ENCODE measurements around the gene ACOX3. TPM values are rescaled to one million over a fixed set of nuclear protein-coding genes. Genes with fewer than 3 reads are reported as not detected.

Gene ACOX3
- total RNA-seq, 2 experiments from 2014 or later: 16.8 to 17.7 TPM

GRCh38 chr4:8405516-8405875, 35.0 kb downstream of the ACOX3 start:
- ChIA-PET POLR2A (no interaction called here), CTCF (no interaction called here)
- Mint-ChIP-seq H3K9me3 (no peaks in the 10 kb centered on the region), H3K36me3 (ENCODE audit: low read depth) (no peaks in the 10 kb centered on the region), H3K4me3 (no peak overlapping the region), H3K27me3 (no peaks in the 10 kb centered on the region), H3K27ac (no peak overlapping the region), H3K4me1 (peaks cover 16% of the 10 kb centered on the region)
- no peak for DNase-seq

- no peak overlapping the region for H3K27ac Mint-ChIP-seq
- CTCF ChIA-PET: no interaction called here
- no peaks in the 10 kb centered on the region for H3K36me3 Mint-ChIP-seq (ENCODE audit: low read depth)
Measured at GRCh38 chr4:8404791-8405515, 35.6 kb downstream of the ACOX3 start.

GRCh38 chr4:8403976-8404375, 36.5 kb downstream of the ACOX3 start:
- H3K9me3 Mint-ChIP-seq: no peaks in the 10 kb centered on the region
- H3K4me3 Mint-ChIP-seq: no peak overlapping the region
- H3K36me3 Mint-ChIP-seq (ENCODE audit: low read depth): no peaks in the 10 kb centered on the region
- DNase-seq: no peak
- CTCF ChIA-PET: interaction anchor here (0.6 to 2.8 kb wide), 4 partner anchors 14 to 227 kb away, joined by 5 to 19 read pairs (median 11); no protein-coding TSS in a partner anchor
- H3K4me1 Mint-ChIP-seq: peaks cover 1% of the 10 kb centered on the region
- H3K27me3 Mint-ChIP-seq: no peaks in the 10 kb centered on the region
- POLR2A ChIA-PET: no interaction called here
- H3K27ac Mint-ChIP-seq: no peak overlapping the region

More at GRCh38 chr4:8404791-8405515, 35.6 kb downstream of the ACOX3 start:
- H3K27me3 Mint-ChIP-seq: no peaks in the 10 kb centered on the region
- H3K4me3 Mint-ChIP-seq: no peak overlapping the region
- H3K4me1 Mint-ChIP-seq: peaks cover 11% of the 10 kb centered on the region
- H3K9me3 Mint-ChIP-seq: no peaks in the 10 kb centered on the region
- POLR2A ChIA-PET: no interaction called here
- no peak for DNase-seq

- no peaks in the 10 kb centered on the region for H3K27me3 Mint-ChIP-seq
- no peak overlapping the region for H3K27ac Mint-ChIP-seq
- no peaks in the 10 kb centered on the region for H3K4me1 Mint-ChIP-seq
- ChIA-PET POLR2A (no interaction called here), CTCF (interaction anchor here (0.6 to 2.8 kb wide), 8 partner anchors 11 to 226 kb away, joined by 3 to 19 read pairs (median 6); no protein-coding TSS in a partner anchor)
- H3K4me3 Mint-ChIP-seq: no peak overlapping the region
- no peaks in the 10 kb centered on the region for H3K36me3 Mint-ChIP-seq (ENCODE audit: low read depth)
- DNase-seq: peak; percentile 47
- H3K9me3 Mint-ChIP-seq: no peaks in the 10 kb centered on the region
Measured at GRCh38 chr4:8403173-8403753, 37.3 kb downstream of the ACOX3 start.

GRCh38 chr4:8402640-8403039, 37.9 kb downstream of the ACOX3 start:
- Mint-ChIP-seq H3K9me3 (no peaks in the 10 kb centered on the region), H3K36me3 (ENCODE audit: low read depth) (no peaks in the 10 kb centered on the region), H3K27ac (no peak overlapping the region), H3K4me1 (no peaks in the 10 kb centered on the region), H3K4me3 (no peak overlapping the region), H3K27me3 (no peaks in the 10 kb centered on the region)
- ChIA-PET POLR2A (no interaction called here), CTCF (interaction anchor here (0.9 to 2.8 kb wide), 8 partner anchors 11 to 225 kb away, joined by 3 to 19 read pairs (median 6); no protein-coding TSS in a partner anchor)
- no peak for DNase-seq

GRCh38 chr4:8402181-8402597, 38.3 kb downstream of the ACOX3 start:
- ChIA-PET POLR2A (no interaction called here), CTCF (interaction anchor here (0.9 to 2.8 kb wide), 7 partner anchors 10 to 225 kb away, joined by 3 to 19 read pairs (median 4); no protein-coding TSS in a partner anchor)
- Mint-ChIP-seq H3K4me1 (no peaks in the 10 kb centered on the region), H3K36me3 (ENCODE audit: low read depth) (no peaks in the 10 kb centered on the region), H3K27me3 (no peaks in the 10 kb centered on the region), H3K9me3 (no peaks in the 10 kb centered on the region), H3K27ac (no peak overlapping the region), H3K4me3 (no peak overlapping the region)
- no peak for DNase-seq

GRCh38 chr4:8401665-8402064, 38.9 kb downstream of the ACOX3 start:
- no peak overlapping the region for H3K4me3 Mint-ChIP-seq
- H3K27me3 Mint-ChIP-seq: no peaks in the 10 kb centered on the region
- no peaks in the 10 kb centered on the region for H3K4me1 Mint-ChIP-seq
- H3K36me3 Mint-ChIP-seq (ENCODE audit: low read depth): no peaks in the 10 kb centered on the region
- H3K9me3 Mint-ChIP-seq: no peaks in the 10 kb centered on the region
- POLR2A ChIA-PET: no interaction called here
- no peak overlapping the region for H3K27ac Mint-ChIP-seq
- DNase-seq: no peak
- CTCF ChIA-PET: interaction anchor here (0.9 to 2.8 kb wide), 4 partner anchors 27 to 224 kb away, joined by 3 to 19 read pairs (median 4); no protein-coding TSS in a partner anchor

- no peaks in the 10 kb centered on the region for H3K9me3 Mint-ChIP-seq
- no peaks in the 10 kb centered on the region for H3K36me3 Mint-ChIP-seq (ENCODE audit: low read depth)
- ChIA-PET POLR2A (no interaction called here), CTCF (interaction anchor here (1.5 kb wide), 1 partner anchor 159 kb away, joined by 5 read pairs; no protein-coding TSS in a partner anchor)
- no peak overlapping the region for H3K27ac Mint-ChIP-seq
- no peak overlapping the region for H3K4me3 Mint-ChIP-seq
- peaks cover 4% of the 10 kb centered on the region for H3K4me1 Mint-ChIP-seq
- DNase-seq: no peak
- no peaks in the 10 kb centered on the region for H3K27me3 Mint-ChIP-seq
Measured at GRCh38 chr4:8400632-8401325, 39.7 kb downstream of the ACOX3 start.

GRCh38 chr4:8399298-8399697, 41.2 kb downstream of the ACOX3 start:
- ChIA-PET POLR2A (no interaction called here), CTCF (interaction anchor here (1.0 kb wide), 1 partner anchor 223 kb away, joined by 3 read pairs; no protein-coding TSS in a partner anchor)
- no peak for DNase-seq
- H3K27me3 Mint-ChIP-seq: no peaks in the 10 kb centered on the region
- no peaks in the 10 kb centered on the region for H3K9me3 Mint-ChIP-seq
- no peak overlapping the region for H3K27ac Mint-ChIP-seq
- no peaks in the 10 kb centered on the region for H3K36me3 Mint-ChIP-seq (ENCODE audit: low read depth)
- peaks cover 6% of the 10 kb centered on the region for H3K4me1 Mint-ChIP-seq
- no peak overlapping the region for H3K4me3 Mint-ChIP-seq

GRCh38 chr4:8398347-8398746, 42.2 kb downstream of the ACOX3 start:
- Mint-ChIP-seq H3K36me3 (ENCODE audit: low read depth) (no peaks in the 10 kb centered on the region), H3K27me3 (no peaks in the 10 kb centered on the region), H3K9me3 (no peaks in the 10 kb centered on the region), H3K4me3 (no peak overlapping the region), H3K4me1 (peaks cover 13% of the 10 kb centered on the region), H3K27ac (no peak overlapping the region)
- ChIA-PET CTCF (interaction anchor here (1.0 kb wide), 1 partner anchor 222 kb away, joined by 3 read pairs; no protein-coding TSS in a partner anchor), POLR2A (no interaction called here)
- no peak for DNase-seq

- CTCF ChIA-PET: interaction anchor here (0.7 kb wide), 1 partner anchor 410 kb away, joined by 4 read pairs; no protein-coding TSS in a partner anchor
- H3K4me3 Mint-ChIP-seq: no peak overlapping the region
Measured at GRCh38 chr4:8396762-8397406, 43.6 kb downstream of the ACOX3 start.

GRCh38 chr4:8395504-8396296, 44.8 kb downstream of the ACOX3 start:
- peaks cover 27% of the 10 kb centered on the region for H3K4me1 Mint-ChIP-seq
- H3K4me3 Mint-ChIP-seq: no peak overlapping the region
- H3K9me3 Mint-ChIP-seq: no peaks in the 10 kb centered on the region
- H3K27me3 Mint-ChIP-seq: no peaks in the 10 kb centered on the region
- no peak overlapping the region for H3K27ac Mint-ChIP-seq
- ChIA-PET CTCF (interaction anchor here (0.7 kb wide), 1 partner anchor 409 kb away, joined by 4 read pairs; no protein-coding TSS in a partner anchor), POLR2A (interaction anchor here (0.7 kb wide), 1 partner anchor 86 kb away, joined by 3 read pairs; no protein-coding TSS in a partner anchor)
- no peak for DNase-seq
- no peaks in the 10 kb centered on the region for H3K36me3 Mint-ChIP-seq (ENCODE audit: low read depth)

More at GRCh38 chr4:8396762-8397406, 43.6 kb downstream of the ACOX3 start:
- H3K9me3 Mint-ChIP-seq: no peaks in the 10 kb centered on the region
- POLR2A ChIA-PET: no interaction called here
- H3K4me1 Mint-ChIP-seq: peaks cover 18% of the 10 kb centered on the region
- no peaks in the 10 kb centered on the region for H3K36me3 Mint-ChIP-seq (ENCODE audit: low read depth)
- DNase-seq: no peak
- H3K27me3 Mint-ChIP-seq: no peaks in the 10 kb centered on the region
- H3K27ac Mint-ChIP-seq: no peak overlapping the region
